H9 (cell line): ENCODE data around the gene ARHGEF1. TPM values are rescaled to one million over a fixed set of nuclear protein-coding genes. Genes with fewer than 3 reads are reported as not detected.
A peak's percentile ranks its signal among the peaks of the same experiment; 100 is the strongest.

Experiments used
- DNase-seq: peaks from one replicate; pipeline ENCODE4 v3.0.0-alpha.2; 2017
- H2AFZ ChIP-seq: one replicate; pipeline ENCODE4 v1.6.1; 2013; ENCODE audit warnings: mild to moderate bottlenecking, low read length, control low read depth, moderate library complexity
- H2AK5ac ChIP-seq: 2 replicates; pipeline ENCODE4 v1.6.1; 2013; ENCODE audit warnings: low read length, control low read depth, mixed read lengths; ENCODE audit not compliant: insufficient read length
- H2BK120ac ChIP-seq: one replicate; pipeline ENCODE4 v1.6.1; 2013; ENCODE audit warnings: low read depth, mild to moderate bottlenecking, low read length, control low read depth, inconsistent platforms; ENCODE audit not compliant: poor library complexity, severe bottlenecking
- H2BK12ac ChIP-seq: 2 replicates; pipeline ENCODE4 v1.6.1; 2013; ENCODE audit warnings: low read length, control low read depth, mixed read lengths, low read depth; ENCODE audit not compliant: insufficient read length
- H2BK15ac ChIP-seq: 2 replicates; pipeline ENCODE4 v1.6.1; 2013; ENCODE audit warnings: low read depth, low read length, control low read depth
- H2BK20ac ChIP-seq: one replicate; pipeline ENCODE4 v1.6.1; 2013; ENCODE audit warnings: low read depth, mild to moderate bottlenecking, low read length, control low read depth, inconsistent platforms; ENCODE audit not compliant: poor library complexity, severe bottlenecking
- H2BK5ac ChIP-seq: 2 replicates; pipeline ENCODE4 v1.6.1; 2013; ENCODE audit warnings: low read length, control low read depth, mixed read lengths; ENCODE audit not compliant: insufficient read length
- H3K14ac ChIP-seq: 2 replicates; pipeline ENCODE4 v1.6.1; 2013; ENCODE audit warnings: low read length, control low read depth; ENCODE audit not compliant: insufficient read depth
- H3K18ac ChIP-seq: 2 replicates; pipeline ENCODE4 v1.6.1; 2013; ENCODE audit warnings: low read depth, mild to moderate bottlenecking, mixed read lengths, low read length, control low read depth; ENCODE audit not compliant: insufficient read length
- H3K23ac ChIP-seq: 2 replicates; pipeline ENCODE4 v1.6.1; 2013; ENCODE audit warnings: low read length, control low read depth, mixed read lengths, low read depth; ENCODE audit not compliant: insufficient read length
- H3K23me2 ChIP-seq: 2 replicates; pipeline ENCODE4 v1.6.1; 2013; ENCODE audit warnings: low read depth, mild to moderate bottlenecking, mixed read lengths, low read length, control low read depth; ENCODE audit not compliant: insufficient read length, poor library complexity, severe bottlenecking
- H3K27ac ChIP-seq: 2 replicates; pipeline ENCODE4 v1.5.1; 2013; ENCODE audit warnings: low read length, control low read depth, mixed read lengths, low read depth; ENCODE audit not compliant: insufficient read length
- H3K27me3 ChIP-seq: 2 replicates; pipeline ENCODE4 v1.6.1; 2013; ENCODE audit warnings: low read length, control low read depth, inconsistent platforms; ENCODE audit not compliant: insufficient read depth
- H3K4ac ChIP-seq: 2 replicates; pipeline ENCODE4 v1.6.1; 2013; ENCODE audit warnings: low read depth, mild to moderate bottlenecking, control low read depth, inconsistent platforms, low read length, moderate library complexity
- H3K4me1 ChIP-seq: 2 replicates; pipeline ENCODE4 v1.6.1; 2013; ENCODE audit warnings: low read length, control low read depth, inconsistent platforms; ENCODE audit not compliant: insufficient read depth
- H3K4me2 ChIP-seq: 2 replicates; pipeline ENCODE4 v1.6.1; 2013; ENCODE audit warnings: low read length, control low read depth, mixed read lengths; ENCODE audit not compliant: insufficient read length, insufficient read depth
- H3K56ac ChIP-seq: 2 replicates; pipeline ENCODE4 v1.6.1; 2013; ENCODE audit warnings: low read depth, mild to moderate bottlenecking, mixed read lengths, low read length, control low read depth; ENCODE audit not compliant: insufficient read length
- H3K79me1 ChIP-seq: 2 replicates; pipeline ENCODE4 v1.6.1; 2013; ENCODE audit warnings: low read depth, mild to moderate bottlenecking, moderate library complexity, low read length, control low read depth, inconsistent platforms; ENCODE audit not compliant: insufficient read depth, poor library complexity, severe bottlenecking
- H3K79me2 ChIP-seq: 2 replicates; pipeline ENCODE4 v1.6.1; 2013; ENCODE audit warnings: low read length, control low read depth, inconsistent platforms; ENCODE audit not compliant: insufficient read depth
- H3K9ac ChIP-seq: 2 replicates; pipeline ENCODE4 v1.6.1; 2013; ENCODE audit warnings: low read length, control low read depth, mixed read lengths; ENCODE audit not compliant: insufficient read length; ENCODE audit errors: extremely low read depth
- H3K9me3 ChIP-seq: one replicate; pipeline ENCODE4 v1.6.1; 2013; ENCODE audit warnings: low read depth, low read length, inconsistent platforms; ENCODE audit not compliant: control insufficient read depth
- H3T11ph ChIP-seq: one replicate; pipeline ENCODE4 v1.6.1; 2013; ENCODE audit warnings: mild to moderate bottlenecking, low read length, control low read depth, inconsistent platforms
- H4K20me1 ChIP-seq: one replicate; pipeline ENCODE4 v1.6.1; 2013; ENCODE audit not compliant: control insufficient read depth, insufficient read length, insufficient read depth
- H4K5ac ChIP-seq: 2 replicates; pipeline ENCODE4 v1.6.1; 2013; ENCODE audit warnings: low read depth, mild to moderate bottlenecking, mixed read lengths, low read length, control low read depth; ENCODE audit not compliant: insufficient read length
- H4K8ac ChIP-seq: replicated peaks from 2 replicates; pipeline ENCODE4 v1.6.1; 2013; ENCODE audit warnings: low read length, control low read depth, mixed read lengths, low read depth; ENCODE audit not compliant: insufficient read length
- H4K91ac ChIP-seq: 2 replicates; pipeline ENCODE4 v1.6.1; 2013; ENCODE audit warnings: low read depth, mild to moderate bottlenecking, moderate library complexity, mixed read lengths, low read length, control low read depth; ENCODE audit not compliant: insufficient read length
- H3K27ac Mint-ChIP-seq, 3 experiments: 2 replicates in 2 of 3; 3 replicates in 1 of 3; pipeline ENCODE4 v1.8.0; 2020 to 2021; ENCODE audit warnings: mixed read lengths in 3 of 3, mild to moderate bottlenecking in 1 of 3, moderate library complexity in 1 of 3
- H3K27me3 Mint-ChIP-seq: 2 replicates; pipeline ENCODE4 v1.8.0; 2021; ENCODE audit warnings: low read depth, mild to moderate bottlenecking, moderate library complexity, mixed read lengths
- H3K36me3 Mint-ChIP-seq, 3 experiments: 2 replicates in 2 of 3; 3 replicates in 1 of 3; pipeline ENCODE4 v1.8.0; 2020 to 2021; ENCODE audit warnings: low read depth in 3 of 3, mixed read lengths in 3 of 3; ENCODE audit not compliant: insufficient read depth in 1 of 3
- H3K4me1 Mint-ChIP-seq, 2 experiments: 2 replicates each; pipeline ENCODE4 v1.8.0; 2020; ENCODE audit warnings: mixed read lengths in 2 of 2
- H3K4me3 Mint-ChIP-seq, 2 experiments: 2 replicates in 1 of 2; 3 replicates in 1 of 2; pipeline ENCODE4 v1.8.0; 2020 to 2021; ENCODE audit warnings: mild to moderate bottlenecking in 2 of 2, mixed read lengths in 2 of 2, moderate library complexity in 1 of 2
- H3K9me3 Mint-ChIP-seq, 2 experiments: 2 replicates in 1 of 2; 3 replicates in 1 of 2; pipeline ENCODE4 v1.8.0; 2020; ENCODE audit warnings: mild to moderate bottlenecking in 2 of 2, mixed read lengths in 2 of 2, moderate library complexity in 1 of 2
- WGBS: extraction: QIAGEN DNeasy Blood & Tissue Kit; methylation state at CpG from one replicate; pipeline ENCODE4 v1.1.7; 2013; ENCODE audit warnings: missing lambda C conversion rate, low lambda C conversion rate, mixed read lengths; ENCODE audit not compliant: insufficient read length; ENCODE audit errors: extremely low coverage; 5-methylcytosine and 5-hydroxymethylcytosine counted together
- total RNA-seq: library from RNA; stranded (reverse); gene quantifications from 2 replicates; pipeline ENCODE4 v1.2.1, GENCODE V29; 2021
- TF ChIP-seq, protein P1 (sequence below): fragments of 200-600 bp; sonication (generic); conservative IDR thresholded peaks from 3 replicates; pipeline ENCODE4 v1.8.0; 2021; ENCODE audit warnings: antibody characterized with exemption, mild to moderate bottlenecking

ARHGEF1 gene
- total RNA-seq, 1 experiment from 2014 or later = 50.3 TPM

GRCh38 chr19:41906271-41906670 lies 23.3 kb downstream of the ARHGEF1 start:
- no peak for DNase-seq
- no peak overlapping the region for H4K8ac ChIP-seq
- no peak overlapping the region for H2BK5ac ChIP-seq
- H3T11ph ChIP-seq = no peak overlapping the region
- H4K20me1 ChIP-seq = no peaks in the 10 kb centered on the region
- no peak overlapping the region for H2AK5ac ChIP-seq
- no peaks in the 10 kb centered on the region for H3K4me1 ChIP-seq
- no peak overlapping the region for H2BK12ac ChIP-seq
- no peak overlapping the region for H3K14ac ChIP-seq
- no peaks in the 10 kb centered on the region for H3K9me3 ChIP-seq
- no peak overlapping the region for H3K4ac ChIP-seq
- H2BK15ac ChIP-seq = no peak overlapping the region
- no peak overlapping the region for H3K23ac ChIP-seq
- H3K27me3 Mint-ChIP-seq = peaks cover 3% of the 10 kb centered on the region
- H4K5ac ChIP-seq = no peak overlapping the region
- no peak overlapping the region for H3K4me3 Mint-ChIP-seq
- H2AFZ ChIP-seq = no peak overlapping the region
- peak overlapping the region in 2 of 3 experiments; percentile 50 to 59; a peak in 3 of 7 replicates for H3K27ac Mint-ChIP-seq
- no peaks in the 10 kb centered on the region for H3K9me3 Mint-ChIP-seq
- TF ChIP-seq, protein P1, sequence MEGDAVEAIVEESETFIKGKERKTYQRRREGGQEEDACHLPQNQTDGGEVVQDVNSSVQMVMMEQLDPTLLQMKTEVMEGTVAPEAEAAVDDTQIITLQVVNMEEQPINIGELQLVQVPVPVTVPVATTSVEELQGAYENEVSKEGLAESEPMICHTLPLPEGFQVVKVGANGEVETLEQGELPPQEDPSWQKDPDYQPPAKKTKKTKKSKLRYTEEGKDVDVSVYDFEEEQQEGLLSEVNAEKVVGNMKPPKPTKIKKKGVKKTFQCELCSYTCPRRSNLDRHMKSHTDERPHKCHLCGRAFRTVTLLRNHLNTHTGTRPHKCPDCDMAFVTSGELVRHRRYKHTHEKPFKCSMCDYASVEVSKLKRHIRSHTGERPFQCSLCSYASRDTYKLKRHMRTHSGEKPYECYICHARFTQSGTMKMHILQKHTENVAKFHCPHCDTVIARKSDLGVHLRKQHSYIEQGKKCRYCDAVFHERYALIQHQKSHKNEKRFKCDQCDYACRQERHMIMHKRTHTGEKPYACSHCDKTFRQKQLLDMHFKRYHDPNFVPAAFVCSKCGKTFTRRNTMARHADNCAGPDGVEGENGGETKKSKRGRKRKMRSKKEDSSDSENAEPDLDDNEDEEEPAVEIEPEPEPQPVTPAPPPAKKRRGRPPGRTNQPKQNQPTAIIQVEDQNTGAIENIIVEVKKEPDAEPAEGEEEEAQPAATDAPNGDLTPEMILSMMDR = no peak
- H2BK120ac ChIP-seq = no peak overlapping the region
- no peaks in the 10 kb centered on the region for H3K79me2 ChIP-seq
- H3K9ac ChIP-seq = no peak overlapping the region
- no CpG with 5 or more reads among the region's 9 CpGs for WGBS
- H3K18ac ChIP-seq = no peak overlapping the region
- H3K79me1 ChIP-seq = no peaks in the 10 kb centered on the region
- peaks cover 13% of the 10 kb centered on the region for H3K27me3 ChIP-seq
- no peaks in the 10 kb centered on the region for H3K23me2 ChIP-seq
- no peak overlapping the region for H3K56ac ChIP-seq
- no peak overlapping the region for H3K4me2 ChIP-seq
- H3K4me1 Mint-ChIP-seq = peaks cover 0 to 14% of the 10 kb centered on the region in 2 experiments; a peak in 2 of 4 replicates
- H2BK20ac ChIP-seq = no peak overlapping the region
- H3K27ac ChIP-seq = no peak overlapping the region
- H3K36me3 Mint-ChIP-seq = peaks cover 15 to 47% (median 43%) of the 10 kb centered on the region in 3 experiments; a peak in 6 of 7 replicates
- H4K91ac ChIP-seq = no peak overlapping the region
